GM23338 (cell line): ENCODE results near the gene MAPK9. TPM values are rescaled to one million over a fixed set of nuclear protein-coding genes. Genes with fewer than 3 reads are reported as not detected.

ENCODE experiments used
- ATAC-seq: fragments of 200-7000 bp; cut with Tn5 transposase; 3 replicates; pipeline ENCODE4 v1.9.1; 2020
- DNase-seq: peaks from one replicate; pipeline ENCODE4 v3.0.0-alpha.2; 2015; ENCODE audit warnings: low spot score
- H2AFZ ChIP-seq: fragments of 200-600 bp; sonication (generic); 2 replicates; pipeline ENCODE4 v1.8.0; 2016; ENCODE audit warnings: antibody characterized with exemption, mild to moderate bottlenecking, moderate library complexity
- H3F3A ChIP-seq: fragments of 200-600 bp; sonication (generic); replicated peaks from 2 replicates; pipeline ENCODE4 v1.8.0; 2017; ENCODE audit warnings: antibody characterized with exemption, mixed run types, low read depth
- H3K27ac ChIP-seq: fragments of 200-600 bp; sonication (generic); 2 replicates; pipeline ENCODE4 v1.6.1; 2016; ENCODE audit warnings: low read depth
- H3K27me3 ChIP-seq: fragments of 200-600 bp; sonication (generic); 2 replicates; pipeline ENCODE4 v1.8.0; 2016; ENCODE audit warnings: mild to moderate bottlenecking, mixed run types, moderate library complexity; ENCODE audit not compliant: insufficient read depth
- H3K36me3 ChIP-seq: fragments of 200-600 bp; sonication (generic); 2 replicates; pipeline ENCODE4 v1.8.0; 2016; ENCODE audit warnings: mild to moderate bottlenecking; ENCODE audit not compliant: insufficient read depth
- H3K4me1 ChIP-seq: fragments of 200-600 bp; sonication (generic); 2 replicates; pipeline ENCODE4 v1.8.0; 2016; ENCODE audit warnings: mild to moderate bottlenecking, moderate library complexity; ENCODE audit not compliant: insufficient read depth
- H3K4me2 ChIP-seq: fragments of 200-600 bp; sonication (generic); 2 replicates; pipeline ENCODE4 v1.7.1; 2017; ENCODE audit warnings: mixed run types
- H3K4me3 ChIP-seq: fragments of 200-600 bp; sonication (generic); 2 replicates; pipeline ENCODE4 v1.6.1; 2016; ENCODE audit warnings: mixed run types
- H3K79me2 ChIP-seq: fragments of 200-600 bp; sonication (generic); replicated peaks from 2 replicates; pipeline ENCODE4 v1.8.0; 2017; ENCODE audit warnings: mild to moderate bottlenecking; ENCODE audit not compliant: insufficient read depth
- H3K9me2 ChIP-seq: fragments of 200-600 bp; sonication (generic); 2 replicates; pipeline ENCODE4 v1.8.0; 2017; ENCODE audit not compliant: insufficient read depth
- H4K20me1 ChIP-seq: fragments of 200-600 bp; sonication (generic); replicated peaks from 2 replicates; pipeline ENCODE4 v1.8.0; 2017; ENCODE audit warnings: mild to moderate bottlenecking; ENCODE audit not compliant: insufficient read depth
- H3K27ac Mint-ChIP-seq: 2 replicates; pipeline ENCODE4 v1.8.0; 2020; ENCODE audit warnings: inconsistent platforms, mild to moderate bottlenecking, moderate library complexity, mixed read lengths
- H3K27me3 Mint-ChIP-seq: 3 replicates; pipeline ENCODE4 v1.8.0; 2022; ENCODE audit warnings: low read depth, mild to moderate bottlenecking, moderate library complexity, mixed read lengths, inconsistent platforms; ENCODE audit not compliant: insufficient read depth, poor library complexity
- H3K36me3 Mint-ChIP-seq: 3 replicates; pipeline ENCODE4 v1.8.0; 2021; ENCODE audit warnings: low read depth, mild to moderate bottlenecking, inconsistent platforms, moderate library complexity, mixed read lengths
- H3K4me1 Mint-ChIP-seq: 3 replicates; pipeline ENCODE4 v1.8.0; 2020; ENCODE audit warnings: mild to moderate bottlenecking, inconsistent platforms, mixed read lengths
- H3K4me3 Mint-ChIP-seq: 3 replicates; pipeline ENCODE4 v1.8.0; 2021; ENCODE audit warnings: moderate library complexity, mild to moderate bottlenecking, inconsistent platforms, mixed read lengths
- H3K9me3 Mint-ChIP-seq: 3 replicates; pipeline ENCODE4 v1.8.0; 2020; ENCODE audit warnings: moderate library complexity, mild to moderate bottlenecking, inconsistent platforms, mixed read lengths
- CTCF ChIP-seq, 2 experiments: fragments of 200-600 bp in 1 of 2; sonication (generic) in 1 of 2; conservative IDR thresholded peaks; 2 replicates each; pipeline versions ENCODE4 v1.5.1 to v1.6.1; 2016 to 2017; ENCODE audit warnings: antibody characterized with exemption in 2 of 2, low read depth in 2 of 2, mild to moderate bottlenecking in 2 of 2, moderate library complexity in 1 of 2
- EZH2 ChIP-seq: fragments of 200-600 bp; sonication (generic); IDR thresholded peaks from one replicate; pipeline ENCODE4 v1.8.0; 2017; ENCODE audit warnings: antibody characterized with exemption, mild to moderate bottlenecking, low read depth; ENCODE audit not compliant: unreplicated experiment
- POLR2AphosphoS5 ChIP-seq: IDR thresholded peaks from 2 replicates; pipeline ENCODE4 v1.6.1; 2016; ENCODE audit warnings: antibody characterized with exemption, low read depth
- STAT1 ChIP-seq: IDR thresholded peaks from one replicate; pipeline ENCODE4 v1.6.1; 2016; ENCODE audit warnings: antibody characterized with exemption; ENCODE audit not compliant: unreplicated experiment
- ZNF462 ChIP-seq: fragments of 250-450 bp; sonication (Bioruptor Pico); IDR thresholded peaks from 2 replicates; pipeline ENCODE4 v1.5.0; 2020; ENCODE audit warnings: mild to moderate bottlenecking, moderate library complexity
- polyA plus RNA-seq: library from polyadenylated mRNA; unstranded; fragments of >200 nt; fragmentation: Nextera tagmentation; extraction: Ambion mirVana; gene quantifications from 2 replicates; pipeline ENCODE4 v1.2.1, GENCODE V29; 2016
- total RNA-seq: library from RNA; depleted of rRNA; stranded (reverse); fragments of >200 nt; shearing (Covaris generic); gene quantifications from 2 replicates; pipeline ENCODE4 v1.2.3, GENCODE V29; 2014

Gene MAPK9
- total and polyA plus RNA-seq, 2 experiments from 2014 or later = 16.8 to 37.0 TPM

GRCh38 chr5:180284149-180284548 is 7.7 kb downstream of the MAPK9 start:
- H3K9me2 ChIP-seq = no peaks in the 10 kb centered on the region
- H3K27me3 ChIP-seq = no peaks in the 10 kb centered on the region
- peaks cover 29% of the 10 kb centered on the region for H3K4me1 Mint-ChIP-seq
- no peak for TF ChIP-seq POLR2AphosphoS5
- peak in 1 of 2 experiments; percentile 54; a peak in 2 of 4 replicates for TF ChIP-seq CTCF (conservative IDR thresholded peaks at IDR 0.05; ENCODE audit: low read depth in 2 of 2)
- no peak for TF ChIP-seq STAT1
- H3F3A ChIP-seq = no peaks in the 10 kb centered on the region
- DNase-seq (peak; percentile 53), ATAC-seq (peak; percentile 94)
- H3K4me3 ChIP-seq = no peak overlapping the region
- H3K4me1 ChIP-seq = peaks cover 16% of the 10 kb centered on the region
- no peak overlapping the region for H3K27ac ChIP-seq
- H4K20me1 ChIP-seq = peaks cover 14% of the 10 kb centered on the region
- H3K4me2 ChIP-seq = no peak overlapping the region
- H3K4me3 Mint-ChIP-seq = no peak overlapping the region
- no peaks in the 10 kb centered on the region for H3K9me3 Mint-ChIP-seq
- peaks cover 7% of the 10 kb centered on the region; the same call in 1 of the 2 replicates for H3K36me3 ChIP-seq
- no peak overlapping the region for H2AFZ ChIP-seq
- no peak overlapping the region for H3K27ac Mint-ChIP-seq
- peaks cover 4% of the 10 kb centered on the region for H3K27me3 Mint-ChIP-seq
- peaks cover 43% of the 10 kb centered on the region for H3K36me3 Mint-ChIP-seq
- H3K79me2 ChIP-seq = peaks cover 79% of the 10 kb centered on the region

GRCh38 chr5:180283026-180283615 is 8.8 kb downstream of the MAPK9 start:
- no peaks in the 10 kb centered on the region for H3K9me3 Mint-ChIP-seq
- Histone ChIP-seq H3K4me2 (no peak overlapping the region), H3K79me2 (peaks cover 68% of the 10 kb centered on the region)

More at GRCh38 chr5:180283026-180283615, 8.8 kb downstream of the MAPK9 start:
- no peak for ATAC-seq
- peaks cover 21% of the 10 kb centered on the region for H3K4me1 Mint-ChIP-seq
- TF ChIP-seq ZNF462 (no peak), EZH2 (no peak)
- H3K4me1 ChIP-seq = peaks cover 9% of the 10 kb centered on the region
- peaks cover 9% of the 10 kb centered on the region; the same call in 1 of the 2 replicates for H3K36me3 ChIP-seq
- H3K36me3 Mint-ChIP-seq = peaks cover 51% of the 10 kb centered on the region
- no peak for DNase-seq
- no peak overlapping the region for H3K4me3 ChIP-seq
- no peaks in the 10 kb centered on the region for H3K27me3 ChIP-seq
- no peak overlapping the region for H3K27ac ChIP-seq
- H3K27ac Mint-ChIP-seq = no peak overlapping the region
- H3K4me3 Mint-ChIP-seq = no peak overlapping the region
- H3F3A ChIP-seq = no peaks in the 10 kb centered on the region
- H3K27me3 Mint-ChIP-seq = peaks cover 4% of the 10 kb centered on the region
- peaks cover 8% of the 10 kb centered on the region for H4K20me1 ChIP-seq
- H2AFZ ChIP-seq = no peak overlapping the region
- no peaks in the 10 kb centered on the region for H3K9me2 ChIP-seq
